A673 (cell line): ENCODE data around the gene PCBP3.

Experiments used
- EZH2 ChIP-seq: fragments of 200-600 bp; sonication (generic); IDR thresholded peaks from 2 replicates; pipeline ENCODE4 v1.6.1; 2017; ENCODE audit warnings: borderline replicate concordance, low read depth, mild to moderate bottlenecking, mixed read lengths, antibody characterized with exemption, low read length; ENCODE audit not compliant: poor library complexity, severe bottlenecking
- TF ChIP-seq, protein P1 (sequence below): fragments of 300-800, 200-600 bp; sonication (generic); conservative IDR thresholded peaks from 2 replicates; pipeline ENCODE4 v1.5.1; 2017; ENCODE audit warnings: low read depth, mild to moderate bottlenecking, antibody characterized with exemption, low read length, moderate library complexity, mixed read lengths

GRCh38 chr21:45736690-45737484 is 93.4 kb downstream of the PCBP3 start:
- TF ChIP-seq, protein P1, sequence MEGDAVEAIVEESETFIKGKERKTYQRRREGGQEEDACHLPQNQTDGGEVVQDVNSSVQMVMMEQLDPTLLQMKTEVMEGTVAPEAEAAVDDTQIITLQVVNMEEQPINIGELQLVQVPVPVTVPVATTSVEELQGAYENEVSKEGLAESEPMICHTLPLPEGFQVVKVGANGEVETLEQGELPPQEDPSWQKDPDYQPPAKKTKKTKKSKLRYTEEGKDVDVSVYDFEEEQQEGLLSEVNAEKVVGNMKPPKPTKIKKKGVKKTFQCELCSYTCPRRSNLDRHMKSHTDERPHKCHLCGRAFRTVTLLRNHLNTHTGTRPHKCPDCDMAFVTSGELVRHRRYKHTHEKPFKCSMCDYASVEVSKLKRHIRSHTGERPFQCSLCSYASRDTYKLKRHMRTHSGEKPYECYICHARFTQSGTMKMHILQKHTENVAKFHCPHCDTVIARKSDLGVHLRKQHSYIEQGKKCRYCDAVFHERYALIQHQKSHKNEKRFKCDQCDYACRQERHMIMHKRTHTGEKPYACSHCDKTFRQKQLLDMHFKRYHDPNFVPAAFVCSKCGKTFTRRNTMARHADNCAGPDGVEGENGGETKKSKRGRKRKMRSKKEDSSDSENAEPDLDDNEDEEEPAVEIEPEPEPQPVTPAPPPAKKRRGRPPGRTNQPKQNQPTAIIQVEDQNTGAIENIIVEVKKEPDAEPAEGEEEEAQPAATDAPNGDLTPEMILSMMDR: no peak
- no peak for TF ChIP-seq EZH2
